ENCODE results near the gene FAM43B.

The FAM43B gene

GRCh38 chr1:20593756-20594155, 41.4 kb downstream of the FAM43B start:
- DNase-seq (ENCODE audit: low spot score) = no peak

- no peak for DNase-seq (ENCODE audit: low spot score)
These were observed 42.4 kb downstream of the FAM43B start for GRCh38 chr1:20594746-20595145.

- DNase-seq (ENCODE audit: low spot score) = no peak
These were observed 43.7 kb downstream of the FAM43B start for GRCh38 chr1:20596106-20596505.

- DNase-seq (ENCODE audit: low spot score) = no peak
These were observed 45.3 kb downstream of the FAM43B start for GRCh38 chr1:20597650-20598049.

GRCh38 chr1:20600156-20600555, 47.8 kb downstream of the FAM43B start:
- DNase-seq (ENCODE audit: low spot score) = no peak

- DNase-seq (ENCODE audit: low spot score) = no peak
These were observed 48.9 kb downstream of the FAM43B start for GRCh38 chr1:20601129-20601825.

GRCh38 chr1:20602851-20603450, 50.6 kb downstream of the FAM43B start:
- DNase-seq (ENCODE audit: low spot score) = no peak

- no peak for DNase-seq (ENCODE audit: low spot score)
These were observed 51.4 kb downstream of the FAM43B start for GRCh38 chr1:20603504-20604464.
